GM12878 (cell line): Measurements from ENCODE around the gene MEI1.

Experiments
- BCLAF1 ChIP-seq: fragments of 450-650 bp; IDR thresholded peaks from 2 replicates; pipeline ENCODE4 v1.6.1; 2017; ENCODE audit warnings: antibody characterized with exemption, mild to moderate bottlenecking, moderate library complexity
- EP300 ChIP-seq, 2 experiments: fragments of 150-350 bp in 1 of 2; IDR thresholded peaks; 2 replicates each; pipeline ENCODE4 v1.6.1; 2011 to 2012; ENCODE audit warnings: low read depth in 2 of 2, low read length in 2 of 2, borderline replicate concordance in 1 of 2, improper control_type of control experiment in 1 of 2, inconsistent platforms in 1 of 2; ENCODE audit not compliant: control insufficient read depth in 1 of 2
- FOXK2 ChIP-seq: fragments of 450-650 bp; IDR thresholded peaks from 2 replicates; pipeline ENCODE4 v1.6.1; 2017; ENCODE audit warnings: mild to moderate bottlenecking, moderate library complexity
- MEF2A ChIP-seq: IDR thresholded peaks from 2 replicates; pipeline ENCODE4 v1.6.1; 2011; ENCODE audit warnings: low read depth, mild to moderate bottlenecking, low read length, moderate library complexity; ENCODE audit not compliant: insufficient read depth
- POLR2A ChIP-seq: IDR thresholded peaks from 2 replicates; pipeline ENCODE4 v1.6.1; 2011; ENCODE audit warnings: low read depth, mild to moderate bottlenecking, low read length
- POLR2AphosphoS5 ChIP-seq: IDR thresholded peaks from 2 replicates; pipeline ENCODE4 v1.6.1; 2011; ENCODE audit warnings: mild to moderate bottlenecking, low read length, inconsistent platforms
- PRDM15 ChIP-seq: fragments of 450-650 bp; formaldehyde crosslinking; IDR thresholded peaks from 2 replicates; pipeline ENCODE4 v1.4.0; 2020; ENCODE audit warnings: mild to moderate bottlenecking, moderate library complexity
- RAD51 ChIP-seq: fragments of 450-650 bp; IDR thresholded peaks from 2 replicates; pipeline ENCODE4 v1.6.1; 2016; ENCODE audit warnings: moderate library complexity, mild to moderate bottlenecking, inconsistent platforms
- TCF12 ChIP-seq: IDR thresholded peaks from 2 replicates; pipeline ENCODE4 v1.6.1; 2011; ENCODE audit warnings: low read depth, mild to moderate bottlenecking, low read length
- TF ChIP-seq, protein P1 (sequence below), 3 experiments: IDR thresholded peaks in 2 of 3; conservative IDR thresholded peaks in 1 of 3; 2 replicates each; pipeline ENCODE4 v1.5.1; 2011; ENCODE audit warnings: low read depth in 3 of 3, low read length in 3 of 3, mild to moderate bottlenecking in 3 of 3, control low read depth in 2 of 3, moderate library complexity in 2 of 3, inconsistent platforms in 1 of 3, mixed read lengths in 1 of 3; ENCODE audit not compliant: control insufficient read depth in 2 of 3, insufficient read depth in 1 of 3; ENCODE audit errors: extremely low read depth in 1 of 3

- TF ChIP-seq, protein P1, sequence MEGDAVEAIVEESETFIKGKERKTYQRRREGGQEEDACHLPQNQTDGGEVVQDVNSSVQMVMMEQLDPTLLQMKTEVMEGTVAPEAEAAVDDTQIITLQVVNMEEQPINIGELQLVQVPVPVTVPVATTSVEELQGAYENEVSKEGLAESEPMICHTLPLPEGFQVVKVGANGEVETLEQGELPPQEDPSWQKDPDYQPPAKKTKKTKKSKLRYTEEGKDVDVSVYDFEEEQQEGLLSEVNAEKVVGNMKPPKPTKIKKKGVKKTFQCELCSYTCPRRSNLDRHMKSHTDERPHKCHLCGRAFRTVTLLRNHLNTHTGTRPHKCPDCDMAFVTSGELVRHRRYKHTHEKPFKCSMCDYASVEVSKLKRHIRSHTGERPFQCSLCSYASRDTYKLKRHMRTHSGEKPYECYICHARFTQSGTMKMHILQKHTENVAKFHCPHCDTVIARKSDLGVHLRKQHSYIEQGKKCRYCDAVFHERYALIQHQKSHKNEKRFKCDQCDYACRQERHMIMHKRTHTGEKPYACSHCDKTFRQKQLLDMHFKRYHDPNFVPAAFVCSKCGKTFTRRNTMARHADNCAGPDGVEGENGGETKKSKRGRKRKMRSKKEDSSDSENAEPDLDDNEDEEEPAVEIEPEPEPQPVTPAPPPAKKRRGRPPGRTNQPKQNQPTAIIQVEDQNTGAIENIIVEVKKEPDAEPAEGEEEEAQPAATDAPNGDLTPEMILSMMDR (IDR thresholded peaks at IDR 0.05 in 2 of 3, conservative IDR thresholded peaks at IDR 0.05 in 1 of 3; ENCODE audit: control insufficient read depth in 2 of 3, extremely low read depth in 1 of 3, insufficient read depth in 1 of 3, low read depth in 3 of 3, low read length in 3 of 3), result no peak
- no peak for TF ChIP-seq RAD51
- TF ChIP-seq EP300 (IDR thresholded peaks at IDR 0.05; ENCODE audit: borderline replicate concordance in 1 of 2, control insufficient read depth in 1 of 2, low read depth in 2 of 2, low read length in 2 of 2), result no peak
- TF ChIP-seq POLR2A, result no peak
- TF ChIP-seq PRDM15 (CRISPR knock-in tag), result no peak
- TF ChIP-seq TCF12, result no peak
- TF ChIP-seq MEF2A, result no peak
- TF ChIP-seq POLR2AphosphoS5, result no peak; the same call in 1 of the 2 replicates
- no peak for TF ChIP-seq FOXK2
- no peak for TF ChIP-seq BCLAF1
Measured at GRCh38 chr22:41687901-41688364, 11.4 kb upstream of the MEI1 start.
